SK-N-SH treated with all-trans-retinoic acid at 6 μM for 48 hours (cell line): ENCODE data around the gene NAV3.

Source experiments
- ATAC-seq: fragments of 200-7000 bp; cut with Tn5 transposase; 3 replicates; pipeline ENCODE4 v1.9.1; 2020; ENCODE audit warnings: mild to moderate bottlenecking, moderate library complexity
- ARNTL ChIP-seq: fragments of 450-650 bp; formaldehyde crosslinking; IDR thresholded peaks from 2 replicates; pipeline ENCODE4 v1.5.0; 2020; ENCODE audit warnings: low read depth, mild to moderate bottlenecking, moderate library complexity, borderline replicate concordance
- CREB5 ChIP-seq: fragments of 250-450 bp; sonication (Bioruptor Pico); IDR thresholded peaks from 2 replicates; pipeline ENCODE4 v1.5.1; 2020; ENCODE audit warnings: low read depth, mild to moderate bottlenecking, moderate library complexity
- CSRNP3 ChIP-seq: fragments of 250-450 bp; sonication (Bioruptor Pico); IDR thresholded peaks from 2 replicates; pipeline ENCODE4 v1.5.1; 2021; ENCODE audit warnings: mild to moderate bottlenecking, moderate library complexity
- ESRRG ChIP-seq: fragments of 250-450 bp; sonication (Bioruptor Pico); IDR thresholded peaks from 2 replicates; pipeline ENCODE4 v1.6.1; 2021; ENCODE audit warnings: mild to moderate bottlenecking
- GLIS3 ChIP-seq: fragments of 250-450 bp; sonication (Bioruptor Pico); IDR thresholded peaks from 2 replicates; pipeline ENCODE4 v1.5.0; 2020; ENCODE audit warnings: mild to moderate bottlenecking, moderate library complexity
- ISL1 ChIP-seq: fragments of 250-450 bp; sonication (Bioruptor Pico); IDR thresholded peaks from 2 replicates; pipeline ENCODE4 v2.1.2; 2022; ENCODE audit warnings: mild to moderate bottlenecking, moderate library complexity
- OSR1 ChIP-seq: fragments of 250-450 bp; sonication (Bioruptor Pico); IDR thresholded peaks from 2 replicates; pipeline ENCODE4 v1.8.0; 2022; ENCODE audit warnings: moderate library complexity, mild to moderate bottlenecking, inconsistent platforms
- PATZ1 ChIP-seq: fragments of 250-450 bp; sonication (Bioruptor Pico); IDR thresholded peaks from 2 replicates; pipeline ENCODE4 v1.8.0; 2020; ENCODE audit warnings: mild to moderate bottlenecking, moderate library complexity, borderline replicate concordance
- POU6F1 ChIP-seq: fragments of 250-450 bp; sonication (Bioruptor Pico); IDR thresholded peaks from 2 replicates; pipeline ENCODE4 v1.8.0; 2021; ENCODE audit warnings: low read depth, mild to moderate bottlenecking, moderate library complexity, borderline replicate concordance
- RARB ChIP-seq: fragments of 250-450 bp; sonication (Bioruptor Pico); IDR thresholded peaks from 2 replicates; pipeline ENCODE4 v1.8.0; 2021; ENCODE audit warnings: mild to moderate bottlenecking, moderate library complexity
- SNAI2 ChIP-seq: fragments of 250-450 bp; sonication (Bioruptor Pico); IDR thresholded peaks from 2 replicates; pipeline ENCODE4 v1.5.0; 2020; ENCODE audit warnings: mild to moderate bottlenecking, moderate library complexity
- TOX ChIP-seq: fragments of 250-450 bp; sonication (Bioruptor Pico); IDR thresholded peaks from 2 replicates; pipeline ENCODE4 v1.8.0; 2021; ENCODE audit warnings: mild to moderate bottlenecking, moderate library complexity, borderline replicate concordance
- TSHZ2 ChIP-seq: fragments of 250-450 bp; sonication (Bioruptor Pico); IDR thresholded peaks from 2 replicates; pipeline ENCODE4 v1.5.0; 2020; ENCODE audit warnings: mild to moderate bottlenecking, moderate library complexity
- ZFP3 ChIP-seq: fragments of 250-450 bp; sonication (Bioruptor Pico); IDR thresholded peaks from 2 replicates; pipeline ENCODE4 v1.5.0; 2020; ENCODE audit warnings: mild to moderate bottlenecking, moderate library complexity
- ZFP30 ChIP-seq: fragments of 450-650 bp; formaldehyde crosslinking; IDR thresholded peaks from 2 replicates; pipeline ENCODE4 v1.5.0; 2022; ENCODE audit warnings: mild to moderate bottlenecking, moderate library complexity
- ZNF565 ChIP-seq: fragments of 450-650 bp; formaldehyde crosslinking; conservative IDR thresholded peaks from 2 replicates; pipeline ENCODE4 v1.5.0; 2020; ENCODE audit warnings: low read depth, mild to moderate bottlenecking, moderate library complexity
- ZNF70 ChIP-seq: fragments of 450-650 bp; formaldehyde crosslinking; IDR thresholded peaks from 2 replicates; pipeline ENCODE4 v1.5.0; 2020; ENCODE audit warnings: mild to moderate bottlenecking, moderate library complexity

The NAV3 gene

GRCh38 chr12:78050790-78051189 is 220.1 kb downstream of the NAV3 start:
- TF ChIP-seq ISL1 (CRISPR knock-in tag) (no peak), PATZ1 (no peak), GLIS3 (no peak), ZNF565 (no peak), OSR1 (no peak), CREB5 (no peak), RARB (CRISPR knock-in tag) (no peak), ARNTL (no peak)
- no peak for ATAC-seq

GRCh38 chr12:78055545-78055944 is 224.9 kb downstream of the NAV3 start:
- TF ChIP-seq PATZ1 (no peak), SNAI2 (no peak), CSRNP3 (CRISPR knock-in tag) (no peak), ZFP3 (CRISPR knock-in tag) (no peak), CREB5 (no peak), ISL1 (CRISPR knock-in tag) (no peak), TSHZ2 (no peak), ZNF70 (CRISPR knock-in tag) (no peak), ZFP30 (CRISPR knock-in tag) (no peak), POU6F1 (CRISPR knock-in tag) (no peak), TOX (CRISPR knock-in tag) (no peak)

GRCh38 chr12:78057075-78057474 is 226.4 kb downstream of the NAV3 start:
- TF ChIP-seq ESRRG (CRISPR knock-in tag): no peak
- TF ChIP-seq ISL1 (CRISPR knock-in tag): no peak
- no peak for TF ChIP-seq SNAI2
- no peak for ATAC-seq

More at GRCh38 chr12:78055545-78055944, 224.9 kb downstream of the NAV3 start:
- no peak for ATAC-seq
